ENCODE results near the gene CDK17. TPM values are rescaled to one million over a fixed set of nuclear protein-coding genes. Genes with fewer than 3 reads are reported as not detected.
A peak's percentile ranks its signal among the peaks of the same experiment; 100 is the strongest.
"Not testable (repeated sequence)": the region's sequence is repeated elsewhere in the genome, so short reads cannot be mapped to it uniquely, and the experiment has no call there.

The CDK17 gene
- total and polyA plus RNA-seq, 9 of the 15 experiments (the other 6 are each of a cell fraction or from before 2014, with no cell fraction given), result 4.8 to 39.3 (median 21.6) TPM

DNA sequence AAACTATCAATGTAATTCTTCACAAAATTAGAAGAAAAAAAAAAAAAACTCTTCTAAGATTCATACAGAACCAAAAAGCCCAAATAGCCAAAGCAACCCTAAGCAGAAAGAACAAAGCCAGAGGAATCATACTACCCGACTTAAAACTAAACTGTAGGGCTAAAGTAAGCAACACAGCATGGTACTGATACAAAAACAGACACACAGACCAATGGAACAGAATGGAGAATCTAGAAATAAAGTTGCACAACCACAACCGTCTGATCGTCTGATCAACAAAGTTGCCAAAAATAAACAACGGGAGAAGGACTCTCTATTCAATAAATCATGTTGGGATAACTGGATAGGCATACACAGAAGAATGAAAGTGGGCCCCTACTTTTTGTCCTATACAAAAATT lies 16.9 kb downstream of the CDK17 start:
- in situ Hi-C loops (cut with MboI) (no loop called here), intact Hi-C loops (cut with micrococcal nuclease) (no loop called here)
- Histone ChIP-seq H3K27ac (ENCODE audit: extremely low read depth, low read depth, low read length) (no peak overlapping the region), H2AFZ (ENCODE audit: low read depth, low read length) (no peak overlapping the region), H3K9me3 (replicated peaks; ENCODE audit: control insufficient read depth, insufficient read depth, low read depth, low read length) (no peaks in the 10 kb centered on the region), H3K4me3 (no peak overlapping the region), H3K4me2 (ENCODE audit: insufficient read depth, low read length) (no peak overlapping the region), H4K20me1 (replicated peaks; ENCODE audit: control insufficient read depth, insufficient read depth, low read length) (no peaks in the 10 kb centered on the region; the same call in 1 of the 2 replicates), H3K27me3 (ENCODE audit: control insufficient read depth in 2 of 2, insufficient read depth in 2 of 2, low read length in 2 of 2) (no peaks in the 10 kb centered on the region), H3K9me1 (ENCODE audit: control insufficient read depth, insufficient read depth, low read length) (no peaks in the 10 kb centered on the region), H3K4me1 (replicated peaks in 1 of 2; ENCODE audit: control insufficient read depth in 2 of 2, insufficient read depth in 2 of 2, low read length in 2 of 2) (peaks cover 3 to 12% of the 10 kb centered on the region in 2 experiments; a peak in 3 of 5 replicates), H3K36me3 (ENCODE audit: control insufficient read depth, insufficient read depth, low read length) (no peaks in the 10 kb centered on the region), H3K79me2 (ENCODE audit: control insufficient read depth, insufficient read depth, low read length) (peaks cover 95% of the 10 kb centered on the region), H3K9ac (ENCODE audit: insufficient read depth in 1 of 2, low read depth in 2 of 2, low read length in 2 of 2) (no peak overlapping the region)
- ChIA-PET POLR2A (no interaction called here), CTCF (ENCODE audit: low intra/inter-chr PET ratio) (no interaction called here)
- FAIRE-seq (no peak), DNase-seq (ENCODE audit: extremely low read depth in 1 of 4, low spot score in 3 of 4) (no peak), ATAC-seq (no peak)
- TF ChIP-seq SMAD1 (IDR thresholded peaks at IDR 0.05; ENCODE audit: low read depth, low read length, partially characterized antibody), result no peak
- no peak for TF ChIP-seq CEBPG (CRISPR knock-in tag; IDR thresholded peaks at IDR 0.05)
- 0 out of 4 replicates have a peak, but pooled peaks of 1 of the 2 experiments have one; percentile 36 for TF ChIP-seq CEBPG (tag; conservative IDR thresholded peaks at IDR 0.05 in 1 of 2, IDR thresholded peaks at IDR 0.05 in 1 of 2)
- TF ChIP-seq CEBPB (tag; IDR thresholded peaks at IDR 0.05), result peak; percentile 52; the same call in 1 of the 2 replicates
- BruUV-seq (replicated peaks), result no TSS peak
- 25% methylated on average over 4 of the region's 4 CpGs for WGBS (ENCODE audit: insufficient coverage, low coverage, missing lambda C conversion rate)

DNA sequence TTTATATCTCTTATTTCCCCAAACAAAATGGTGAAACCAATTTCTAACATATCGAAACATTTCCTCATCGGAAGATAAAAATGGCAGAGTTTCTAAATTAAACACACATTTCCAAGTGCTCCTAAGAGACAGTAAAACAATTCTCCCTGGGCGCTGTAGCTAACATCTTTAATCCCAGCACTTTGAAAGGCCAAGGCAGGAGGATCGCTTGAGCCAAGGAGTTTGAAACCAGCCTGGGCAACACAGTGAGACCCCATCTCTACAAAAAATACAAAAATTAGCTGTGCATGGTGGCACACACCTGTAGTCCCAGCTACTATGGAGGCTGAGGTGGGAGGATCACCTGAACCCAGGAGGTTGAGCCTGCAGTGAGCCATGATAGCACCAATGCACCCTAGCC lies 20.5 kb downstream of the CDK17 start:
- H3K27ac ChIP-seq (ENCODE audit: extremely low read depth, low read depth, low read length); DNase-seq (ENCODE audit: extremely low read depth in 1 of 4, low spot score in 3 of 4); ATAC-seq; H3K4me2 ChIP-seq (ENCODE audit: insufficient read depth, low read length); FAIRE-seq; H3K9ac ChIP-seq (ENCODE audit: insufficient read depth in 1 of 2, low read depth in 2 of 2, low read length in 2 of 2); in situ Hi-C loops (cut with MboI); H3K27me3 ChIP-seq (ENCODE audit: control insufficient read depth in 2 of 2, insufficient read depth in 2 of 2, low read length in 2 of 2); H3K9me3 ChIP-seq (replicated peaks; ENCODE audit: control insufficient read depth, insufficient read depth, low read depth, low read length); BruUV-seq (replicated peaks); H4K20me1 ChIP-seq (replicated peaks; ENCODE audit: control insufficient read depth, insufficient read depth, low read length); H3K9me1 ChIP-seq (ENCODE audit: control insufficient read depth, insufficient read depth, low read length); H3K36me3 ChIP-seq (ENCODE audit: control insufficient read depth, insufficient read depth, low read length); CTCF ChIA-PET (ENCODE audit: low intra/inter-chr PET ratio); H3K4me3 ChIP-seq; H2AFZ ChIP-seq (ENCODE audit: low read depth, low read length): not testable (repeated sequence)
- POLR2A ChIA-PET, result interaction anchor here (1.2 to 2.8 kb wide), 3 partner anchors 10 to 21 kb away, joined by 3 to 16 read pairs (median 3); no protein-coding TSS in a partner anchor
- intact Hi-C loops (cut with micrococcal nuclease), result loop anchor here (10.0 kb wide), 1 partner anchor 65 kb away; no protein-coding TSS in a partner anchor
- peaks cover 12 to 31% of the 10 kb centered on the region in 2 experiments for H3K4me1 ChIP-seq (replicated peaks in 1 of 2; ENCODE audit: control insufficient read depth in 2 of 2, insufficient read depth in 2 of 2, low read length in 2 of 2)
- 100% methylated on average over 4 of the region's 4 CpGs for WGBS (ENCODE audit: insufficient coverage, low coverage, missing lambda C conversion rate)
- H3K79me2 ChIP-seq (ENCODE audit: control insufficient read depth, insufficient read depth, low read length), result peaks cover 98% of the 10 kb centered on the region
- TF ChIP-seq ZNF121 (CRISPR knock-in tag; conservative IDR thresholded peaks at IDR 0.05) (peak; percentile 92), KDM1A (IDR thresholded peaks at IDR 0.05) (peak in 1 of 2 experiments; percentile 31; a peak in 1 of 4 replicates), BCOR (IDR thresholded peaks at IDR 0.05) (0 out of 2 replicates have a peak, but pooled peaks have one; percentile 26)

Data from K562 (cell line).